Mesendoderm (in vitro differentiated cells): ENCODE data around the gene SSBP3.

ENCODE experiments used
- DNase-seq: peaks from one replicate; pipeline ENCODE4 v3.0.0; 2013
- H2AK5ac ChIP-seq: 2 replicates; pipeline ENCODE4 v1.6.1; 2013; ENCODE audit warnings: low read length, inconsistent platforms
- H2BK120ac ChIP-seq: 2 replicates; pipeline ENCODE4 v1.6.1; 2013; ENCODE audit warnings: low read depth, mild to moderate bottlenecking, low read length, moderate library complexity, mixed read lengths
- H2BK15ac ChIP-seq: replicated peaks from 2 replicates; pipeline ENCODE4 v1.6.1; 2013; ENCODE audit warnings: low read depth, mild to moderate bottlenecking, moderate library complexity
- H2BK5ac ChIP-seq: 2 replicates; pipeline ENCODE4 v1.6.1; 2013; ENCODE audit warnings: low read length, inconsistent platforms
- H3K18ac ChIP-seq: 2 replicates; pipeline ENCODE4 v1.6.1; 2013; ENCODE audit warnings: mild to moderate bottlenecking, low read length, mixed read lengths
- H3K23ac ChIP-seq: one replicate; pipeline ENCODE4 v1.6.1; 2013; ENCODE audit warnings: low read length
- H3K27ac ChIP-seq: 2 replicates; pipeline ENCODE4 v1.5.1; 2013; ENCODE audit warnings: low read depth, mild to moderate bottlenecking, inconsistent platforms, low read length, moderate library complexity
- H3K27me3 ChIP-seq: 2 replicates; pipeline ENCODE4 v1.6.1; 2013; ENCODE audit warnings: low read length, control low read depth, mild to moderate bottlenecking, inconsistent platforms; ENCODE audit not compliant: insufficient read depth, poor library complexity
- H3K36me3 ChIP-seq: 2 replicates; pipeline ENCODE4 v1.6.1; 2013; ENCODE audit warnings: low read length, inconsistent platforms; ENCODE audit not compliant: control insufficient read depth, insufficient read depth
- H3K4ac ChIP-seq: one replicate; pipeline ENCODE4 v1.6.1; 2013; ENCODE audit warnings: low read depth, mild to moderate bottlenecking, low read length, moderate library complexity
- H3K4me1 ChIP-seq: 2 replicates; pipeline ENCODE4 v1.6.1; 2013; ENCODE audit warnings: low read depth, low read length, inconsistent platforms; ENCODE audit not compliant: control insufficient read depth
- H3K4me2 ChIP-seq: 2 replicates; pipeline ENCODE4 v1.6.1; 2013; ENCODE audit warnings: low read length
- H3K4me3 ChIP-seq: 2 replicates; pipeline ENCODE4 v1.5.1; 2013; ENCODE audit warnings: mild to moderate bottlenecking, low read length
- H3K56ac ChIP-seq: one replicate; pipeline ENCODE4 v1.6.1; 2013; ENCODE audit warnings: low read length
- H3K79me1 ChIP-seq: 2 replicates; pipeline ENCODE4 v1.6.1; 2013; ENCODE audit warnings: low read length, inconsistent platforms
- H3K79me2 ChIP-seq: 2 replicates; pipeline ENCODE4 v1.6.1; 2013; ENCODE audit warnings: mild to moderate bottlenecking, low read length; ENCODE audit not compliant: control insufficient read depth, insufficient read depth
- H3K9ac ChIP-seq: 2 replicates; pipeline ENCODE4 v1.6.1; 2013; ENCODE audit warnings: low read length, inconsistent platforms
- H4K5ac ChIP-seq: one replicate; pipeline ENCODE4 v1.6.1; 2013; ENCODE audit warnings: low read length
- H4K8ac ChIP-seq: one replicate; pipeline ENCODE4 v1.6.1; 2013; ENCODE audit warnings: low read depth, mild to moderate bottlenecking, control low read depth, low read length, moderate library complexity
- WGBS: extraction: QIAGEN DNeasy Blood & Tissue Kit; methylation state at CpG from one replicate; pipeline ENCODE4 v1.1.7; 2013; ENCODE audit warnings: low lambda C conversion rate, missing lambda C conversion rate; ENCODE audit not compliant: insufficient coverage; ENCODE audit errors: extremely low coverage; 5-methylcytosine and 5-hydroxymethylcytosine counted together

Gene SSBP3

GRCh38 chr1:54302951-54303843, 103.0 kb downstream of the SSBP3 start:
- H2BK5ac ChIP-seq, result no peak overlapping the region
- peaks cover 67% of the 10 kb centered on the region for H3K79me1 ChIP-seq
- no peak overlapping the region for H2BK15ac ChIP-seq
- H3K56ac ChIP-seq, result no peak overlapping the region
- peaks cover 89% of the 10 kb centered on the region for H3K79me2 ChIP-seq
- no CpG with 5 or more reads among the region's 22 CpGs for WGBS
- no peak overlapping the region for H4K5ac ChIP-seq
- no peak overlapping the region for H3K4ac ChIP-seq
- no peak overlapping the region for H3K27ac ChIP-seq
- H2AK5ac ChIP-seq, result no peak overlapping the region
- no peak overlapping the region for H4K8ac ChIP-seq
- no peak overlapping the region for H3K4me2 ChIP-seq
- no peaks in the 10 kb centered on the region for H3K27me3 ChIP-seq
- H3K23ac ChIP-seq, result no peak overlapping the region
- DNase-seq, result no peak
- peaks cover 10% of the 10 kb centered on the region for H3K4me1 ChIP-seq
- H3K18ac ChIP-seq, result no peak overlapping the region
- no peak overlapping the region for H3K9ac ChIP-seq
- no peak overlapping the region for H2BK120ac ChIP-seq
- no peak overlapping the region for H3K4me3 ChIP-seq
- H3K36me3 ChIP-seq, result no peaks in the 10 kb centered on the region

GRCh38 chr1:54302549-54302948, 103.6 kb downstream of the SSBP3 start:
- H4K5ac ChIP-seq, result no peak overlapping the region
- H2BK5ac ChIP-seq, result no peak overlapping the region
- DNase-seq, result no peak
- no peak overlapping the region for H2BK120ac ChIP-seq
- no peak overlapping the region for H3K18ac ChIP-seq
- no peak overlapping the region for H2AK5ac ChIP-seq
- H4K8ac ChIP-seq, result no peak overlapping the region
- H3K4me2 ChIP-seq, result no peak overlapping the region
- H3K79me2 ChIP-seq, result peaks cover 94% of the 10 kb centered on the region
- H3K36me3 ChIP-seq, result no peaks in the 10 kb centered on the region
- no peak overlapping the region for H3K4me3 ChIP-seq
- H3K79me1 ChIP-seq, result peaks cover 71% of the 10 kb centered on the region
- no peaks in the 10 kb centered on the region for H3K27me3 ChIP-seq
- peaks cover 13% of the 10 kb centered on the region for H3K4me1 ChIP-seq
- H3K4ac ChIP-seq, result no peak overlapping the region
- no peak overlapping the region for H3K56ac ChIP-seq
- H3K9ac ChIP-seq, result no peak overlapping the region
- no CpG with 5 or more reads among the region's 5 CpGs for WGBS
- H2BK15ac ChIP-seq, result no peak overlapping the region
- H3K23ac ChIP-seq, result no peak overlapping the region
- no peak overlapping the region for H3K27ac ChIP-seq

GRCh38 chr1:54301497-54301896, 104.7 kb downstream of the SSBP3 start:
- peaks cover 93% of the 10 kb centered on the region for H3K79me2 ChIP-seq
- H3K4ac ChIP-seq, result no peak overlapping the region
- no peak overlapping the region for H3K4me3 ChIP-seq
- H3K36me3 ChIP-seq, result no peaks in the 10 kb centered on the region
- H2BK15ac ChIP-seq, result no peak overlapping the region
- H3K4me1 ChIP-seq, result peaks cover 13% of the 10 kb centered on the region
- H2AK5ac ChIP-seq, result no peak overlapping the region
- H3K18ac ChIP-seq, result no peak overlapping the region
- H3K23ac ChIP-seq, result no peak overlapping the region
- DNase-seq, result no peak
- H2BK5ac ChIP-seq, result no peak overlapping the region
- no peak overlapping the region for H3K27ac ChIP-seq
- H3K79me1 ChIP-seq, result peaks cover 72% of the 10 kb centered on the region
- H3K4me2 ChIP-seq, result no peak overlapping the region
- no peak overlapping the region for H4K5ac ChIP-seq
- no peak overlapping the region for H2BK120ac ChIP-seq
- no peaks in the 10 kb centered on the region for H3K27me3 ChIP-seq
- no peak overlapping the region for H4K8ac ChIP-seq
- WGBS, result no CpG with 5 or more reads among the region's 10 CpGs
- H3K9ac ChIP-seq, result no peak overlapping the region
- H3K56ac ChIP-seq, result no peak overlapping the region

GRCh38 chr1:54300401-54300800, 105.8 kb downstream of the SSBP3 start:
- Histone ChIP-seq H2AK5ac (no peak overlapping the region), H3K4me1 (peaks cover 9% of the 10 kb centered on the region), H4K5ac (no peak overlapping the region), H3K27me3 (no peaks in the 10 kb centered on the region), H2BK15ac (no peak overlapping the region), H2BK120ac (no peak overlapping the region), H4K8ac (no peak overlapping the region), H3K9ac (no peak overlapping the region), H3K4ac (no peak overlapping the region), H3K23ac (no peak overlapping the region), H3K79me2 (peaks cover 95% of the 10 kb centered on the region), H3K36me3 (no peaks in the 10 kb centered on the region), H3K56ac (no peak overlapping the region), H3K4me3 (no peak overlapping the region), H3K18ac (no peak overlapping the region), H3K27ac (no peak overlapping the region), H3K79me1 (peaks cover 72% of the 10 kb centered on the region), H2BK5ac (no peak overlapping the region), H3K4me2 (no peak overlapping the region)
- WGBS, result no CpG with 5 or more reads among the region's 7 CpGs
- DNase-seq, result no peak

- no peak overlapping the region for H2BK5ac ChIP-seq
- H3K36me3 ChIP-seq, result no peaks in the 10 kb centered on the region
- H2BK15ac ChIP-seq, result no peak overlapping the region
- peaks cover 70% of the 10 kb centered on the region for H3K79me1 ChIP-seq
- no peak overlapping the region for H3K9ac ChIP-seq
- H3K23ac ChIP-seq, result no peak overlapping the region
- H3K4ac ChIP-seq, result no peak overlapping the region
- H2BK120ac ChIP-seq, result no peak overlapping the region
- WGBS, result no CpG with 5 or more reads among the region's 7 CpGs
- H3K4me1 ChIP-seq, result peaks cover 18% of the 10 kb centered on the region
- H4K8ac ChIP-seq, result no peak overlapping the region
- H4K5ac ChIP-seq, result no peak overlapping the region
- H3K4me3 ChIP-seq, result no peak overlapping the region
- no peaks in the 10 kb centered on the region for H3K27me3 ChIP-seq
- H2AK5ac ChIP-seq, result no peak overlapping the region
- H3K18ac ChIP-seq, result no peak overlapping the region
- peaks cover 95% of the 10 kb centered on the region for H3K79me2 ChIP-seq
- no peak overlapping the region for H3K56ac ChIP-seq
- H3K4me2 ChIP-seq, result no peak overlapping the region
- DNase-seq, result no peak
- H3K27ac ChIP-seq, result no peak overlapping the region
Measured at GRCh38 chr1:54299037-54299436, 107.2 kb downstream of the SSBP3 start.
